H54 (cell line): ENCODE results near the gene HEG1.

ENCODE experiments used
- DNase-seq: peaks from one replicate; pipeline ENCODE4 v3.0.0; 2011; ENCODE audit warnings: low spot score, mixed read lengths; ENCODE audit not compliant: insufficient read length
- FAIRE-seq: peaks from 3 replicates; lab custom pipeline; 2011; peaks lifted over from hg19 to GRCh38; lab: Jason Lieb, UNC
- POLR2A ChIP-seq: IDR thresholded peaks from 2 replicates; pipeline ENCODE4 v1.6.1; 2011; ENCODE audit warnings: low read depth, mild to moderate bottlenecking, low read length

HEG1 gene

DNA sequence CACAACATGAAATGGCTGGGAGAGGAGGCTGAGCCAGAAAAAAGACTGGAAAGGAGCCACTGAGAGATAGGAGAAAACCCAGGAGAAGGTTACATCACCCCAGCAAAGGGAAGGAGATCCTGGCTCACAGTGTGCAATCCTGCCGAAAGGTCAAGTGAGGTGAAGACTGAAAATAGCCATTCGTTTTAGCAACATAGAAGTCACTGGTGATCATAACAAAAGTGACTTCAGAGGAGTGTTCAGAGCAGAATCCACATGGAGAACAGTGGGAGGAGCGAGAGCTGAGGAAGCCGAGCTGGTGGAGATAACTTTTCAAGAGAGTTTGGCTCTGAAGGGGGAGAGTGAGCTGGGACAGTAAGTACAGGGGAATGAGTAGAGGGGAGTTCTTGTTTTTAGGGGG is 5.4 kb upstream of the HEG1 start:
- no peak for FAIRE-seq
- TF ChIP-seq POLR2A = no peak
- no peak for DNase-seq

GRCh38 chr3:125059488-125060245 is 3.9 kb upstream of the HEG1 start:
- DNase-seq (peak; percentile 57), FAIRE-seq (no peak)
- TF ChIP-seq POLR2A = no peak

DNA sequence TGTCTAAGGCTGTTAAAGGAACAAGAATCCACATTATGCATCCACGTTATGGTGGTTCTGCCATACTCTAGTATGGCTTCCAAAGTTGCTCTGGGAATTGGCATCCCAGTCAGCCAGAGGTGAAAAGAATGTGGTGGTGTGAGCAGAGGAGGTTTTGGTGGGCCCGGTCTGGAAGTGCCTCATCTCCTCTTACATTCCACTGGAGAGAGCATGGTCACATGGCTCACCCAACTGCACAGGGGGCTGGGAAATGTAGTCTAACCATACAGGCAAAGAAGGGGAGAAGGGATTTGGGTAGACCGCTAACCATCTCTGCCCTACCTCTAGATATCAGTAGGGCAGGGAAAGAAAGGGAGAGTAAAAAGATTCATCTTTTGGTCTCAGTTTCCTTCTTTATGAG is 3.2 kb upstream of the HEG1 start:
- DNase-seq (no peak), FAIRE-seq (no peak)
- no peak for TF ChIP-seq POLR2A

- DNase-seq (no peak), FAIRE-seq (no peak)
- TF ChIP-seq POLR2A = no peak
Measured at GRCh38 chr3:125058529-125058928, 2.7 kb upstream of the HEG1 start.

- DNase-seq (peak; percentile 95), FAIRE-seq (peak; percentile 61)
- TF ChIP-seq POLR2A = no peak
Measured at GRCh38 chr3:125057186-125057850, 1.5 kb upstream of the HEG1 start.

DNA sequence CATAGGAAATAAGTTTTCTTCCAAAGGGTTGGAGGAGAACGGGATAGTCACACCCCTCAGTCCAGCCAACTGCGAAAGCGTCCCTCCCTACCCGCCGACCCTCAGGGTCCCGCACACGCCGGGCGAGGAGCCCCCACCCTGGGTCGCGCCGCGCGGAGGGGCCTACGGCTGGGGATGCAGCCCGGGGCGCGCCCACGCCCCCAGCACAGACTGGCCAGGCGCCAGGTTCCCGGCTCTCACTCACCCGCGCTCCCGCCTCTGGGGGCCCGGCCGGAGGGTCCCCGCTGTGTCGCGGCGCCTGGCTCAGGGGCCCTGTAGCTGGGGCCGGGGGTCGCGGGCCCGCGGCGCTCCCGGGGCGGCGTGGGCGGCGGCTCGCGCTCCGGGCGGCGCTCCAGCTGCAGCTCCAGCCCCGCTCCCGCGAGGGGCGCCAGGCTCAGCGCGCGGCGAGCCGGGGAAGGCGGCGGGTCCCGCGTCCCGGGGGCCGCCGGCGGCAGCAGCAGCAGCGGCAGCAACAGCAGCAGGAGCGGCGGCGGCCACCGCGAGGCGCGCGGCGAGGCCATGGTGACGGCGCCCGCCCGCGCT is 375 bp downstream of the HEG1 start:
- FAIRE-seq (no peak), DNase-seq (no peak)
- no peak for TF ChIP-seq POLR2A

DNA sequence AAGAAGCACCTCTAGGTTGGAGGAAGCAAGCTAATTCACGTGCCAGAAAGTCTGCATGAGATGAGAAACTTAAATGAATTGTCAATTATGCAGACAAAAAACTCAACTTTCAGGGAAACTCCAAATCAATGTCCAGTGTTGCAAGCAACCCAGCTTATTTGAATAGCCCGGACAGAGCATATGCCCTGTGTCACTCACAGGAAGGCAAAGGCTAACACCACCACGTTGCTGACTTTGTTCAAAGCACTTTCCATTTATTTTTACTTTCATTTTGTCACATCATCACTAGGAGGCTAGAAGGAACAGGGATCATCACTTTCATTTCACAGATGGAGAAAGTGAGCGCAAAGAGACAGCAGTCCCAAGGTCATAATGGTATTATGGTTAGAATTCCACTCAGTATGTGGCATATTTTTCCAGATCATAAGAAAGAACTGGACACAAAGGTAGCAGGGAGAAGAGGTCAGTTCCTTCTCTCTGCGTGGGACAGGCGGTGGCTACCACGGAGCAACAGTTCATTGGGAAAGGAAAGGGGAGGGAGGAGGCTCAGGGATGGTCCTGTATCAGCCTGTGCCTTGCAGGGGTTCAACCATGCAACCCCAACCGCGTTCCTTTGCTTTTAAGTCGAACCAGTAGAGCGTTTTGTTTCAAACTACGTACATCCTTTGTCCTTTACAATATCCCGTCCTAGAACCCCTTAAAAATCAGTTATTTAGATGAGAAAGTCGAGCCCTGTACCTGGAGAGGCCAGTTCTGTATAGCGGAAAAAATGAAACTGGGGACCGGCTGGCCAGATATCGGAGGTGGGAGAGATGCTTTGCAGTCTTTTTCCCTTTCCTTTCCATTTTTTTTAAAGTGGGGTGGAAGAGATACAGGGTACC is 1.1 kb downstream of the HEG1 start:
- DNase-seq (peak; percentile 87), FAIRE-seq (no peak)
- TF ChIP-seq POLR2A = no peak

GRCh38 chr3:125054062-125054448 is 1.7 kb downstream of the HEG1 start:
- no peak for TF ChIP-seq POLR2A
- DNase-seq (no peak), FAIRE-seq (no peak)

- no peak for TF ChIP-seq POLR2A
- FAIRE-seq (no peak), DNase-seq (no peak)
Measured at GRCh38 chr3:125053304-125053699, 2.5 kb downstream of the HEG1 start.

GRCh38 chr3:125052624-125053303 is 3.0 kb downstream of the HEG1 start:
- FAIRE-seq (no peak), DNase-seq (peak; percentile 92)
- TF ChIP-seq POLR2A = no peak

DNA sequence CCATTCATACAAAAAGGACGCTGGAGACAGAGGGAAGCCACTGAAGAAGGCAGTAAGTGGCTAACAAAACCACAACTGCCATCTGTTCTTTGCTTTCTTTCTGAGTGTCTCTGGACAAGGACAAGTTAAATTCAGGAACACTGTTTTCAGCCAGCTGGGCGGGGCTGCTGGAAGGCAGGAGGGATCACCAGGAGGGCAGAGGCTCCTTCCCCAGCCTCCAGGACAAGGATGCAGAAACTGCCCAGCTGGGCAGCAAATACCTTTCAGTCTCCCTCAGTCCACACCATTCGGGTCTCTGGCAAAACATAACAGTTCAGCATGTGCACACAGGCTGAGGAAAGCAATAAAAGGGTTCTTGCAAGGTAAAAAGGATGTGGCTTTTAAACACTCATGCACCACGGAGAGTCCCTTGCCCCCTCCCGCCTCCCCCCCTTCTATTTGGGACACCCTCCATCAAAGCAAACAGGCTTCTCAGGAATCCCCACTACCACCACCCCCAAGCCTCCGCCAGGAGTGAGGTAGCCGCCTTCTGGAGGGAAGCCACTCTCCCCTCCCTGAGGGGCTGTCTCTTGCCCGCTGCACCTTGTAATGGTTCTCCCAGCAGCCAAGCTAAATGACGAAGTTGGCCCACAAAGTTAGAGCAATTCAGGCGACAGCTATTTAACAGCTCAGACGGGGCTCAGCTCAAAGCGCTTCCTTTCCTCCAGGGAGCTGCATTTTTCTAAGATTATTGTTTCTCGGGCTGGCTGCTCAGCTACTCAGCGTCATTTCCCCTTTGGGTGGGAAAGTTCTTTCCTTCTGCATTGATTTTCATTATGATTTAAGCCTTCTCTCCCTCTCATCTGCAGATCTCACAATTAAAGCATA is 3.8 kb downstream of the HEG1 start:
- no peak for FAIRE-seq
- DNase-seq = peak; percentile 73
- no peak for TF ChIP-seq POLR2A

- TF ChIP-seq POLR2A = no peak
- no peak for DNase-seq
- FAIRE-seq = no peak
Measured at GRCh38 chr3:125051205-125051604, 4.6 kb downstream of the HEG1 start.
